Memory B cell (primary cell): ENCODE data around the gene F11.
"Not testable (repeated sequence)": the region's sequence is repeated elsewhere in the genome, so short reads cannot be mapped to it uniquely, and the experiment has no call there.

Experiments used
- ATAC-seq: fragments of 150-1000 bp; cut with Tn5 transposase; 2 replicates; pipeline ENCODE4 v1.10.0; 2021; ENCODE audit warnings: low read depth, mild to moderate bottlenecking, moderate library complexity
- DNase-seq, 2 donors: peaks; one replicate each; pipeline ENCODE4 v3.0.0; 2022; ENCODE audit warnings: low spot score in 2 of 2
- H3K27ac Mint-ChIP-seq: one replicate; pipeline ENCODE4 v1.8.0; 2022; ENCODE audit warnings: mild to moderate bottlenecking, moderate library complexity, mixed read lengths
- H3K27me3 Mint-ChIP-seq: one replicate; pipeline ENCODE4 v1.8.0; 2022; ENCODE audit warnings: mixed read lengths
- H3K36me3 Mint-ChIP-seq: one replicate; pipeline ENCODE4 v1.8.0; 2022; ENCODE audit warnings: mild to moderate bottlenecking, mixed read lengths
- H3K4me1 Mint-ChIP-seq: one replicate; pipeline ENCODE4 v1.8.0; 2022; ENCODE audit warnings: mixed read lengths
- H3K4me3 Mint-ChIP-seq: one replicate; pipeline ENCODE4 v1.8.0; 2022; ENCODE audit warnings: mild to moderate bottlenecking, moderate library complexity, mixed read lengths
- H3K9me3 Mint-ChIP-seq: one replicate; pipeline ENCODE4 v1.8.0; 2022; ENCODE audit warnings: mixed read lengths

The F11 gene

GRCh38 chr4:186241616-186242015 is 24.4 kb upstream of the F11 start:
- no peak overlapping the region for H3K4me3 Mint-ChIP-seq

GRCh38 chr4:186242031-186242430 is 24.0 kb upstream of the F11 start:
- H3K9me3 Mint-ChIP-seq, ATAC-seq, H3K27me3 Mint-ChIP-seq, DNase-seq, H3K4me1 Mint-ChIP-seq, H3K27ac Mint-ChIP-seq, H3K36me3 Mint-ChIP-seq, H3K4me3 Mint-ChIP-seq: not testable (repeated sequence)

More at GRCh38 chr4:186241616-186242015, 24.4 kb upstream of the F11 start:
- Mint-ChIP-seq H3K9me3 (peaks cover 9% of the 10 kb centered on the region), H3K27ac (no peak overlapping the region), H3K36me3 (peaks cover 6% of the 10 kb centered on the region), H3K4me1 (no peaks in the 10 kb centered on the region), H3K27me3 (peaks cover 3% of the 10 kb centered on the region)
- no peak for ATAC-seq
- no peak for DNase-seq

GRCh38 chr4:186243331-186243730 is 22.7 kb upstream of the F11 start:
- Mint-ChIP-seq H3K36me3 (peaks cover 6% of the 10 kb centered on the region), H3K27ac (no peak overlapping the region), H3K4me3 (no peak overlapping the region), H3K27me3 (peaks cover 3% of the 10 kb centered on the region), H3K9me3 (peaks cover 9% of the 10 kb centered on the region), H3K4me1 (no peaks in the 10 kb centered on the region)
- no peak for DNase-seq
- no peak for ATAC-seq

- peaks cover 3% of the 10 kb centered on the region for H3K27me3 Mint-ChIP-seq
- peaks cover 9% of the 10 kb centered on the region for H3K9me3 Mint-ChIP-seq
- H3K36me3 Mint-ChIP-seq: peaks cover 6% of the 10 kb centered on the region
- ATAC-seq (no peak), DNase-seq (no peak)
- H3K27ac Mint-ChIP-seq: no peak overlapping the region
- no peak overlapping the region for H3K4me3 Mint-ChIP-seq
- no peaks in the 10 kb centered on the region for H3K4me1 Mint-ChIP-seq
These were observed 21.2 kb upstream of the F11 start for GRCh38 chr4:186244835-186245234.

- not testable (repeated sequence) for H3K4me1 Mint-ChIP-seq, H3K27me3 Mint-ChIP-seq, H3K27ac Mint-ChIP-seq, H3K4me3 Mint-ChIP-seq, DNase-seq, ATAC-seq, H3K9me3 Mint-ChIP-seq
- peaks cover 13% of the 10 kb centered on the region for H3K36me3 Mint-ChIP-seq
These were observed 18.8 kb upstream of the F11 start for GRCh38 chr4:186247062-186247752.

- Mint-ChIP-seq H3K27me3 (peaks cover 3% of the 10 kb centered on the region), H3K27ac (no peak overlapping the region), H3K9me3 (peaks cover 9% of the 10 kb centered on the region), H3K36me3 (peaks cover 16% of the 10 kb centered on the region), H3K4me1 (no peaks in the 10 kb centered on the region), H3K4me3 (no peak overlapping the region)
- no peak for DNase-seq
- ATAC-seq: no peak
These were observed 17.3 kb upstream of the F11 start for GRCh38 chr4:186248643-186249042.

GRCh38 chr4:186249785-186250754 is 15.9 kb upstream of the F11 start:
- Mint-ChIP-seq H3K9me3 (peaks cover 9% of the 10 kb centered on the region), H3K4me3 (no peak overlapping the region), H3K27me3 (peaks cover 3% of the 10 kb centered on the region), H3K4me1 (no peaks in the 10 kb centered on the region), H3K27ac (no peak overlapping the region), H3K36me3 (peaks cover 16% of the 10 kb centered on the region)
- ATAC-seq: no peak
- no peak for DNase-seq

- Mint-ChIP-seq H3K27ac (no peak overlapping the region), H3K9me3 (peaks cover 9% of the 10 kb centered on the region), H3K36me3 (peaks cover 15% of the 10 kb centered on the region), H3K27me3 (peaks cover 3% of the 10 kb centered on the region), H3K4me3 (no peak overlapping the region), H3K4me1 (no peaks in the 10 kb centered on the region)
- ATAC-seq (no peak), DNase-seq (no peak)
These were observed 15.2 kb upstream of the F11 start for GRCh38 chr4:186250760-186251159.

GRCh38 chr4:186255122-186255521 is 10.9 kb upstream of the F11 start:
- ATAC-seq (no peak), DNase-seq (no peak)
- no peak overlapping the region for H3K4me3 Mint-ChIP-seq
- no peaks in the 10 kb centered on the region for H3K4me1 Mint-ChIP-seq
- H3K27ac Mint-ChIP-seq: no peak overlapping the region
- H3K27me3 Mint-ChIP-seq: no peaks in the 10 kb centered on the region
- peaks cover 12% of the 10 kb centered on the region for H3K36me3 Mint-ChIP-seq
- no peaks in the 10 kb centered on the region for H3K9me3 Mint-ChIP-seq

- no peak overlapping the region for H3K4me3 Mint-ChIP-seq
- peaks cover 2% of the 10 kb centered on the region for H3K36me3 Mint-ChIP-seq
- H3K27ac Mint-ChIP-seq: no peak overlapping the region
- no peak for ATAC-seq
- H3K9me3 Mint-ChIP-seq: no peaks in the 10 kb centered on the region
- peaks cover 1% of the 10 kb centered on the region for H3K27me3 Mint-ChIP-seq
- DNase-seq: no peak
- H3K4me1 Mint-ChIP-seq: no peaks in the 10 kb centered on the region
These were observed 7.7 kb upstream of the F11 start for GRCh38 chr4:186258216-186258811.

- H3K4me1 Mint-ChIP-seq: no peaks in the 10 kb centered on the region
- no peaks in the 10 kb centered on the region for H3K9me3 Mint-ChIP-seq
- DNase-seq: no peak
- ATAC-seq: no peak
- no peak overlapping the region for H3K27ac Mint-ChIP-seq
- H3K36me3 Mint-ChIP-seq: peaks cover 2% of the 10 kb centered on the region
- no peak overlapping the region for H3K4me3 Mint-ChIP-seq
- H3K27me3 Mint-ChIP-seq: peaks cover 1% of the 10 kb centered on the region
These were observed 5.9 kb upstream of the F11 start for GRCh38 chr4:186260117-186260503.

- Mint-ChIP-seq H3K36me3 (peaks cover 2% of the 10 kb centered on the region), H3K4me3 (no peak overlapping the region)
- ATAC-seq: no peak
These were observed 5.2 kb upstream of the F11 start for GRCh38 chr4:186260504-186261448.

GRCh38 chr4:186264660-186265059 is 1.3 kb upstream of the F11 start:
- ATAC-seq: peak; percentile 52
- H3K4me3 Mint-ChIP-seq: no peak overlapping the region
- H3K4me1 Mint-ChIP-seq: no peaks in the 10 kb centered on the region
- DNase-seq: no peak
- no peak overlapping the region for H3K27ac Mint-ChIP-seq
- peaks cover 1% of the 10 kb centered on the region for H3K9me3 Mint-ChIP-seq
- peaks cover 7% of the 10 kb centered on the region for H3K27me3 Mint-ChIP-seq
- H3K36me3 Mint-ChIP-seq: no peaks in the 10 kb centered on the region

More at GRCh38 chr4:186260504-186261448, 5.2 kb upstream of the F11 start:
- no peak overlapping the region for H3K27ac Mint-ChIP-seq
- no peak for DNase-seq
- no peaks in the 10 kb centered on the region for H3K4me1 Mint-ChIP-seq
- H3K9me3 Mint-ChIP-seq: no peaks in the 10 kb centered on the region
- peaks cover 1% of the 10 kb centered on the region for H3K27me3 Mint-ChIP-seq
